ENCODE results near the gene INTS15.

The INTS15 gene

DNA sequence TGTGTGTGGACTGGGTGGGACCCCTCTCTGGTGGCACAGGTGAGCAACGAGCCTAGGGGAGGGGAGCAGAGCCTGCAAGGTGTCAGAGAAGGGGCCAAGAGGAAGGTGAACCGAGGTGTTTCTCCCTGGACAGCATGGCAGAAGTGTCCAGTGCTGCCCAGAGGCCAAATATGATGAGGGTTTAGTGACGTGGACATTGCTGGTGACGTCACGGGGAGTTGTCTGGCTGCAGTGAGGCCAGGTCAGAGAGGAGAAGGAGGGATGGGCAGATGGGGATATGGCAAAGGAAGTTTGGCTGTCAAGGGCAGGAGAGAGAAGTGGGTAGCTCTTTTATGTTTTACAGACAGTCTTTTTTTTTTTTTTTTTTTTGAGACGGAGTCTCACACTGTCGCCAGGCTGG, 23.0 kb downstream of the INTS15 start:
- Histone ChIP-seq H3K27ac (no peak overlapping the region), H3K4me3 (no peak overlapping the region)
- DNase-seq (ENCODE audit: low spot score) = no peak
- TF ChIP-seq CTCF (IDR thresholded peaks at IDR 0.05) = no peak

DNA sequence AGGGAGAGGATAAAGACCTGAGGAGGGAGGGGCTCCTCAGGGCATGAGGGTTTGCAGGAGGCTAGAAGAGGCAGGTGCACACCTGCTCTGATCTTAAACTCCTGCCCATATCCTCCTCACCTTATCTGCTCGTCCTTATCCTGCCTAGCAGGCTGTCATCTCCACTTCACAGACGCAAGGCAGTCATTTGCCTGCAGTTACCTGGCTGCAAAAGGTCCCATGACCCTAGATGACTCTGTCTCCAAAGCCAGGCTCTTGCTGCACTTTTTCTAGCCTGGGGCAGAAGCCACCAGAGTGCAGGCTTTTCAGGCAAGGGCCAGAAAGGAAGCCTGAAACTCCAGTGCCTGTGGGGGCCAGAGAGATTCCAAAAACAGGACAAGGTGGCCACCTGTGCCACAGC, 23.9 kb downstream of the INTS15 start:
- no peak for TF ChIP-seq CTCF (IDR thresholded peaks at IDR 0.05)
- Histone ChIP-seq H3K4me3 (no peak overlapping the region), H3K27ac (no peak overlapping the region)
- DNase-seq (ENCODE audit: low spot score) = no peak

DNA sequence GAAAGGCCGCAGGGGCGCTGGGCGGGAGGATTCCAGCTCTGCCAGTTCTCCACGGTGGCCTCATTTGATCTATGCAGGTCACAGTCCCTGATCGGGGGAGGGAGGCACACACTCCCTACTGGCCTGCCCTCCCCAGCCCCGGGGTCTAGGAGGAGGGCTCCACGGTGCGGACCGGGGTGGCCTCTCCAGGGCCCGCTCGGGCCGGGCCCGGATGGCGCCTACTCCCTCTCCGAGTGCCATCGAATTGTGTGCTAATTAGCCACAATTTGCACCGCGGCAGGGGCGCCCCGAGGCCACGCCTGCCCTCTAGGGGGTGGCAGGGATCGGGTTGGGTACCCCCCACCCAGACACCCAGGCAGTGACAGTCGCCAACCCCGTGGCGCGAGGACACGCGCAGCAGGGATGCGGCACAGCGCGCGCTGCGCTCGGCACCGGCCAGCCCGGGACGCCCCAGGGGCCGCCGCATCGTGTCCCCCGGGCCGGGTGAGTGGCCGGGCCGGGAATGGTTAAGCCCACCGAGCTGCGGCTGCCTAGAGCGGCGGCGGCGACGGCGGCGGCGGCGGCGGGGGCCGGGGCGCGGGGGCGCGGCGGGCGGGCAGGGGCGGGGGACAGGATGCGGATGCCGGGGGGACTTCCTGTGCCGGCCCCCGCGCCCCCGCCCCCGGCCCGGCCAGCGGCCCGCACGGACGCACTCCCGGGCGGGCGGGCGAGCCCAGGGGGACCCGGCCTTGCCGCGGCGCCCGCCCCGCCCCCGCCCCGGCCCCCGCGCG, 25.3 kb downstream of the INTS15 start, which contains the start of gene ZNF853:
ZNF853 (plus strand) TSS at position 658 of the 770 bp plus-strand sequence. CDS start 565 bp downstream, outside the sequence.
- peak within 1 kb of the TSS; percentile 71 for H3K4me3 ChIP-seq
- no peak for TF ChIP-seq CTCF (IDR thresholded peaks at IDR 0.05)
- DNase-seq (ENCODE audit: low spot score) = no peak
- peak within 1 kb of the TSS; percentile 23 to 68 for H3K27ac ChIP-seq

DNA sequence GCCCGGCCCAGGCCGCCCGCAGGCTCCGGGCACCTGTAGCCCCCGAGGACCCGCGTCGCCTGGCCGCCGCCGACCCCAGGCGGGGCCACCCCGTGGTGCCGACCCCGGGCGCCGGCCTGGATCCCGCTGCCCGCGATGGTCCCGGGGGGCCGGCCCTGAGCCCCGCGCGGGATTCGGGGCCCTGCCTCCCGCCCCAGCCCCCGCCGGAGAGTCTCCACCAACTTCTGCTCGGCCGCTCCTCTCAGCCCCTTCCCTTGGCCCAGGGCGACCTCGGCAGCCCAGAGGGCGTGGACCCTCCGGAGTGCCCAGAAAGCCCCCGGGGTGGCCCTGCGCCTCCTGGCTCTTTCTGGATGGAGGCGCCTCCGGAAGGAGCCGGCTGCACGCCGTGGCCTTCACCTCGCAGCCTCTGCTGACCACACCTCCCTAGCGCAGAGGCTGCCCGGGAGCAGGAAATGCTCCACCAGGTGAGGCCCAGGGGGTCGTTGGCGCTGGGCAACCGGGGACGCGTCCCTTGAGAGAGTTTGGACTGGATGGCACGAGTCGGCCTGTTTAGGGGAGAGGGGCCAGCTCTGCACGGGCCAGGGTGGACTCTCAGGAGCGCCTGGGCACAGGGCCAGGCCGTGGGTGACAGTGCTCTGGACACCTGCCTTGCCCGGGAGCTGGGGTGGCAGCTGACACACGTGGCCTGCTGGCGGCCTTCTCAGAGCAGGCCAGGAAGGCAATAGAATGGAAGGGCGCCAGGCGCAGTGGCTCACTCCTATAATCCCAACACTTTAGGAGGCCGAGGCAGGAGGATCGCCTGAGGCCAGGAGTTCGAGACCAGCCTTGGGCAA, 26.1 kb downstream of the INTS15 start:
- DNase-seq (ENCODE audit: low spot score) = no peak
- TF ChIP-seq CTCF (IDR thresholded peaks at IDR 0.05) = no peak
- Histone ChIP-seq H3K4me3 (peak overlapping the region; percentile 71), H3K27ac (peak overlapping the region; percentile 23 to 68)

DNA sequence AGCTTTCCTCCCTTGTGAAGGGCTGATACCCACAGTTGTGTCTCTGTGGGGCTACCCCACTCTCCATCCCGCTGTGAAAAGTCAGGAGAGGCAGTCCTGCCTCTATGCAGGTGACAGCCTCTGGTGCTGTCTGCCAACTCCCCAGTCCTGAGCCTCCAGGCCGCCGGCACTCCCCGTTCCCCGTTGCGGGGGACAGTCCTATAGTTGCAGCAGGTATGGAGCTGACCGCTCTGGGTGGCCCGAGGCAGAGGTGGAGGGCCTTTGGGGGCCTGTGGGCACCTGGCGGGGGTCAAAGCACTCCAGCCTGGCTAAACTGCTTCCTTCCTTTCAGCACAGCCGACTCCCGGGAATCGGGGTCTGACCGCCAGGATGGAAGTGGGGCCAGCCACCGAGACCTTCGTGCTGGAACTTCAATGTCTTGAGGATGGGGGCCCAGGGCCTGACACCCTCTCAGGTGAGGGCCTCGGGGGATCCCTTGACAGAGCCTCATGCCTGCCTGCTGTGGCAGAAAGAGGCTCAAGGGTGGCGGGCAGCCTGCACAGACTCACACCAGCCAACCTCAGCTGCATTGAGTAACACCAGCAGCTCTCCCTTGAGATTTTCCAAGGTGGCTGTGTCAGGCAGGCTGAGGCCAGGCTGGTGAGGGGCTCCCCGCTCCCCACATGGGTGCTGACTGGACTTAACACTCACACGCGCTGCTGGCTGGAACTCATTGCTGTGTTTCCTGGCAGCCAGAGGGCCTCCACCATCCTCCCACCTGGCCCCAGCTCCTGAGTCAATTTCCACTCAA, 27.2 kb downstream of the INTS15 start:
- no peak for DNase-seq (ENCODE audit: low spot score)
- H3K27ac ChIP-seq = no peak overlapping the region
- TF ChIP-seq CTCF (IDR thresholded peaks at IDR 0.05) = no peak
- no peak overlapping the region for H3K4me3 ChIP-seq

DNA sequence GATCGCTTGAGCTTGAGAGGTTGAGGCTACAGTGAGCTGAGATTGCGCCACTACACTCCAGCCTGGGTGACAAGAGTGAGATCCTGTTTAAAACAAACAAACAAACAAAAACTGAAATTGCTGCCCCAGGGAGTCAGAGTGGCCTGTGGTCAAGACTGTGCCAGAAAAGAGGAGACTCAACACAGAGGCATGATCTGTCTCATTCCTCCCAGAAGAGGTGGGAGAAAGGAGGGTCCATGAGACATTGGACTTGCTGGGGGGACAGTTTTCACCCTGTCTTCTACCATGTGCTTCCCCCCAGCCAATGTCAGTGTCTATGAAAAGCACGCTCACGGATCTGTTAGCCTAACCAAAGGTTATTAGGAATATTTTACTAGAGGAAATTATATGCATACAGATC, 28.8 kb downstream of the INTS15 start:
- no peak for TF ChIP-seq CTCF (IDR thresholded peaks at IDR 0.05)
- no peak for DNase-seq (ENCODE audit: low spot score)
- no peak overlapping the region for H3K27ac ChIP-seq
- no peak overlapping the region for H3K4me3 ChIP-seq

All from coronary artery (tissue), 2 donors.